HG03103 (cell line): ENCODE data around the gene RBPMS2.
"Not testable (repeated sequence)": the region's sequence is repeated elsewhere in the genome, so short reads cannot be mapped to it uniquely, and the experiment has no call there.

Experiments
- ATAC-seq: cut with Tn5 transposase; IDR thresholded peaks from one replicate; pipeline ENCODE4 v1.9.1; 2021; ENCODE audit warnings: low read depth; ENCODE audit not compliant: unreplicated experiment

Gene RBPMS2

DNA sequence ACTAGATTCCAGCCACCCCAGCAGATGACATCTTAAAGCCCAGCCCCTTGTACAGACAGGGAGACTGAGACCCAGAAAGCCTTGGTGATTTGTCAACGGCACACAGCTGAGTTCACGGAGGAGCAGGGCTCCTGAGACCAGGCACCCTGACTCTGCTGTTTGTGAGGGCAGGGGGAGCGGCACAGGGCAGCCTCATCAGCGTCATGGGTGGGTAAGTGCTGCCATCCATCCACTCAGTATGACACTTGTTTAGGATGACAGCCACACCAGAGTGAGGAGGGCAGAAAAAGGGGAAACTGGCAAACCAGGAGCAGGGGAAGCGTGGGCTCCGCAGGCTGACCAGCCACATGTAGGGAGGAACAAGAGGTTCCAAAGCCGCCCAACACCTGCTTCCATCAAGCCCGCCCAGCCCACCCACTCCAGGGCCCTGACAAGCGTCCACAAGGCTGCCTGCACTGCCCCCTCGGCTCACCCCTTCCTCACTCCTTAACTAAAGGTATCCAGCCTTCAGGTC is 19.9 kb downstream of the RBPMS2 start:
- no peak for ATAC-seq

DNA sequence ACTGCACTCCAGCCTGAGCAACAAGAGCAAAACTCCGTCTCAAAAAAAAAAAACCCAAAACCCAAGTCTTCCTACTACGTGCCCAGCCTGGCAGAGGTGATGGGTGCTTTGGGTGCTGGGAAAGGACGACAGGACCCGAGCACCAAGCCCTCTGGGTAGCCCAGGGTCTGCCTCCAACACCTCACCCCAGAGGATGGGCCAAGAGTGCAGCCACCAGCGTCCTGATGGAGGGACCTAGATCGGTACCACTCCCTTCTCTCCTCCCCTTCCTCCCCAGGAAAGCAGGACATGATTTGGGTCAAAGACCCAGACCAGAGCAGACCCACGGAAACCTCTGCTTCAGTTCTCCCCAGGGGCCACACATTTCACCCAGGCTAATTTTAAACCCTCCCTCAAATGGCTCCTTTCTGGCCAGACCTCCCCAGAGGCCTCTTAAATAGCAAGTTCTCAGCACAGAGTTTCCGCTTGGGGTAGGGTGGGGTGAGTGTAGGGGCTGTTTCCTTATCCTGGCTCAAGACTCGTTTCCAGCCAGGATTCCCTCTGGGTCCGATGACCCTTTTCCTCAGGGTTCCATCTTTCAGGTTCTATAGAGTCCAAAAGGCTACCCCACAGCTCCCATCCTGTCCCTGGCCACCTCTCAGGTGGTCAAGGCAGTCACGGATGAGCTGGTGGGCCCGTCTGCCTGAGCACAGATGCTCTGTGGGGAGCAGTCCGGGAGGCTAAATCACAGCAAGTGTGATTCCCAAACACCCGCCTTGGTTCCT is 20.5 kb downstream of the RBPMS2 start:
- peak; percentile 43 for ATAC-seq

DNA sequence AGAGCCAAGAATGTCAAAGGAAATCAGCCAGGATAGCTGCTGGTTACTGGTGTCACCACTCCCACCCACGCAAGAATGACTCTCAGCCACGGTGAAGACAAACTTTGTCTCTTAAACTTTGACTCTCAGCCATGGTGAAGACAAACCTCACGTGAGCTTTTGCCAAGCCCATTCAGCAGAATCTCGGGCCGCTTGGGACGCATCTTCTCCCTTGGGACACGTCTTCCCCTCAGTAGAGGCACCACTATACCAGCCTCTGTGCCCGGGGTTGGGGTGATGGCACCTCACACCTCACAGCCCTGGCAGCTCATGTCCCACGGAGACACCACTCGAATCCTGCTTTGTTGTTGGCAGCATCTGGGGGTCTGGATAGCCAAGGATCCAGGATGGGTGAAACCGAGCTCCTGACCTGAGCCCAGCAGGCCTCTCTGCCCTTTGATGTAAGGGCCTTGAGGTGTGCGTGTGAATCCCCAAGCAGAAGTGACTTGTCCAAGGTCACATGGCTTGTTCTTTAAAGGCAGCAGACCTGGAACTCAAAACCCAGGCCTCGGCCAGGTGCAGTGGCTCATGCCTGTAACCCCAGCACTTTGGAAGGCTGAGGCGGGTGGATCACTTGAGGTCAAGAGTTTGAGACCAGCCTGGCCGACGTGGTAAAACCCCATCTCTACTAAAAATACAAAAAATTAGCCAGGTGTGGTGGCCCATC is 21.8 kb downstream of the RBPMS2 start:
- ATAC-seq: no peak

DNA sequence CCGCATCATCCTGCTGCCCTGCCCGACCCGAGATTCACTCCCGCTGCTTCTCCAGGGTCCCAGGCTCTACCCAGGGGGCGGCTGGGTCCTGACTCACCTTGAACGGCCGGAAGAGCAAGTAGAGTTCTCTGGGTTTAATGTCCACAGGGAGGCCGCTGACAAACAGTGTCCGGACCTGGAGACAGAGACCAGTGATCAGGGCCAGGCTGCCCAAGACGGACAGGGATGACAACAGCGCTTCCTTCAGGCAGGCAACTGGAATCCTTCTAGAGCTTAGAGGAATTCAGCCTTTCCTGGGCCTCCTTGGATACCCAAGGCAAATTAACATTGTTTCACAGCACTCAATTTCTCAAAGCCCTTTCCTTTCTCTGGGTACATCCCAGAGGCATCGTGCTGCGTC is 23.9 kb downstream of the RBPMS2 start:
- ATAC-seq: no peak

DNA sequence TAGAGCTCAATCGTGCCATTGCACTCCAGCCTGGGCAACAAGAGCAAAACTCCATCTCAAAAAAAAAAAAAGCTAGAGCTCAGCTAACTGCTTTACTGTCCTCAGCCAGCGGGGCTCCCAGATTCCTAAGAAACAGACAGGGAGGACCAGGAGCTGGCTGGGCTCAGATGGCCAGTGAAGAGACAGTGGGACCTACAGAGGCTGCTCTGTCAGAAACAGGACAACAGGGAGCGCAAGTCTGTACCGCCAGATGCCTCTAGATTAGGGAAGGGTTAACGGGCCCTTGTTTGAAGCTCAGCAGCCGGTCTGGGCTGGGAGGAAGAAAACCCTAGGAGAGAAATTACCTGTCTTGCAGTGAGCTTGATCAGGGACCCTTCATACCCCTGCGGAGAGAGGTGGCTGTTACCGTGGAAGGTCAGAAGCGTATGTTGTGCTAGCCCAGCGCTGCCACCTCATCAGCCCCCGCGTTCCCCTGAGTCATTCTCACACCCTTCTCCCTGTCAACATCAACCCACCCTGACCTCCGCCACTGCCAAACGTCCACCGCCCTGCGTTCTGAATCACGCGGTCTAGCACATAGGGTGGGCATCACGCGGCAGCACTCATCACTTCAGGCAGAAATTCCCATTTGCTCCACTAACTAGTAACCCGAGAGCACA is 25.3 kb downstream of the RBPMS2 start:
- ATAC-seq: no peak

DNA sequence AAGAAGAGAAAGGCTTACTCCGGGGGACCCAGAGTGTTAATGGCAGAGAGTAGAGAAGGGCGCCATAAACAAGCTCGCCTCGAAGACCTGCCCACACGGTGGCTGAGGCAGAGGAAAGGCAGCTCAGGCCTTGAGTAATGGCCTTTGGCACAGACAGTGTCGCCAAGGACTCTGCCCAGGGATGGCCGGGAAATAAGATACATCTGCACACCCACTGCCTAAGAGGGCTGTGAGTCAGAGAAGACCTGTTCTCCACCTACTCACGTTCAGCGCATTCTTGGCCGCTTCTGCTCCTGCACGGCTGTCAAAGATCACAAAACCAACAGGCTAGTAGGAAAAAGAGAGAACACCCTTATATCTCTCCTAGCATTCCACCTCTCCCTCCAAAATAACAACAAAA is 26.2 kb downstream of the RBPMS2 start:
- ATAC-seq: no peak

DNA sequence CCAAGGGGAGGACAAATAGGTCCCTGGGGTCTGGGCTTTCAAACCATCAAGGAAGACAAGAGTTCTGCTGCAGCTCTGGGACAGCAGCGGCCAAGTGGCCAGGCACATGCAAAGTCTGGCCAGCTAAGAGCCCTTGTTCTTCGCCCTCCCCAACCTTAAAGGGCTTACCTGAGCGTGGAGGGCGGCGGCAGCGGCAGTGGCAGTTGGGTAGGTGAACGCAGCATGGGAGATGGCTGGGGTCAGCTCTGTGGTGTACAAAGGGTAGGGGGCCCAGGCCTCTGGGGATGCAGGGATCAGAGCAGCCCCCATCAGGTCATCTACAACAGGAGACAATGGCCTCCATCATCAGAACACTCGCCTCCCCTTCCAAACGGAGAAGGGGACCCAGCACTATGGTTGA is 27.1 kb downstream of the RBPMS2 start:
- ATAC-seq: no peak

DNA sequence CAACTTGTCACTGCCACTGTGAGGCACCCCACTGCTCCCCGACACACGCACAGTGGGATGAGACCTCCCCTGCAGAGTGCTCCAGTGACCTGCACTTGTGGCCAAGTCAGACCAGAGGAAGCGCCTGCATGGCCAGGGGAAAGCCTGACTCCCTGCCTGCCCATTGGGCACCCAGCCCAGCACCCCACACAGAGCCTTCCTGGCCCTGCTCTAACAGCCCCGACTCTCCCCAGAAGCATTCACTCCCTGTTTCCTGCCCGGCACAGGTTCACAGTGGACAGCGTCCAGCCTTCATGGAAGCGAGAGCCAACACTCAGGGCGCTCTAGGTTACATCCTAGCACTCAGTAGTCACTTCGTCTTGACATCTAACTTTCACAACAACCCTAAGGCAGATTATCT is 27.8 kb downstream of the RBPMS2 start:
- ATAC-seq: no peak

DNA sequence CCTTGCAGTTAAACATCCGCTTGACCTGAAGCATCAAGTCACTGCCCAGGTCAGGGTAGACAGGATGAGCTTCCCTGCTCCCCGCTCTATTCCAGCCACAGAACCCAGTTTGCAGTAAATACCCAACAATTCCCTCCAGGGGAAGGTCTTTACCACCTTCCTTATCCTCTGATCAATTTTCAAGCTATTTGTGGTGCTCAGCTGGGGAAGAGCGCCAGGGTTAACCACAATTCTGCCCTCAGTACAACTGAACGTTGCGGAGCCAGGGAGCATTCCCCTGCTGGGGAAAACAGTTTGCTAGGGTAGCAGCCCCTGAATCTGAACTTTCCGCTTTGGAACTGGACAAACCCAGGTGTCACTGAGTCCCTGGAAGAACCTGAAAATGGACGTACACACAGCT is 28.5 kb downstream of the RBPMS2 start:
- ATAC-seq: no peak

DNA sequence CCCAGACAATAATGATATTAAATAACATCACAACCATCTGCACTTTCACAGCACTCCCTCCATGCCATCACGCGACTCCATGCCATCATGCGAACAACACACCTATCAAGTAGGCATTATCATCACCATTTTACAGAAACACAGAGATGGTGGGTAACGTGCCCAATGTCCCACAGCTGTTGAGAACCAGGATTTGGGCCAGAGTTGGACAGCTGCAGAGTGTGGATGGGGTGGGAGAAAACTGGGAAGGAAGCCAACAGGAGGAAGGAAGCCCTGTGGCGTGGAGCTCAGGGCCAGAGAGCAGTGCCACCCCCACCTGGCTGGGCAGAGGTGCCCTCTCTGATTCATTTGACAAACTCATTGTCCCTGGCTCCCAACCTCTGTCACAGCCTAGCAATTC is 29.0 kb downstream of the RBPMS2 start:
- ATAC-seq: no peak

DNA sequence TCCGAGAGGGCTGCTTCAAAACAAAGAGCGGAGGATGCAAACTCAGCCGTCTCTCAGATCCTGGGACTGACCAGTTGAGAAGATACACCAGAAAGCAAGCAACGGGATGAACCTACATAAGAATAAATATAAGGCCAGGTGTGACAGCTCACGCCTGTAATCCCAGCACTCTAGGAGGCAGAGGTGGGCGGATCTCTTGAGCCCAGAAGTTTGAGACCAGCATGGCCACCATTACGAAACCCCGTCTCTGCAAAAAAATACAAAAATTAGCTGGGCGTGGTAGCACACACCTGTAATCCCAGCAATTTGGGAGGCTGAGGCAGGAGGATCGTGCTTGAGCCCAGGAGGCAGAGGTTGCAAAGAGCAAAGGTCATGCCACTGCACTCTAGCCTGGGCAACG is 31.7 kb downstream of the RBPMS2 start:
- no peak for ATAC-seq

DNA sequence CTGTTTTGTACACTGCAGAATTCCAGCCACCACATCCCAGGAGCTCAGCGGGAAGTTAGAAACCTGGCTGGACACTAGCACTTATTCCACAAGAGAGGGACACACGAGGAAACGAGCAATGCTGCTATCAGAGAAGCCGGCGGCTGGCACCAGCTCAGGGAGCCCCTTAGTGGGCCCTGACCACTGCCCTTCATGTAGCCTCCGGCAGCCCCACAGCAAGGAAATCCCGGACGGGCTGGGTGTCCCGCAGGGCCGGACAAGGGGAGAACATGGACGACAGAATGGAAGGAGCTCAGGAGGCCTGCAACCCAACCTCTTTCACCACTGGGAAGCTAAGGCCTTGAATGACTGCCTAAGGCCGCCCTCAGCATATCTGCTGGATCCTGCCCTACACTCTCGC is 32.5 kb downstream of the RBPMS2 start:
- ATAC-seq: no peak

DNA sequence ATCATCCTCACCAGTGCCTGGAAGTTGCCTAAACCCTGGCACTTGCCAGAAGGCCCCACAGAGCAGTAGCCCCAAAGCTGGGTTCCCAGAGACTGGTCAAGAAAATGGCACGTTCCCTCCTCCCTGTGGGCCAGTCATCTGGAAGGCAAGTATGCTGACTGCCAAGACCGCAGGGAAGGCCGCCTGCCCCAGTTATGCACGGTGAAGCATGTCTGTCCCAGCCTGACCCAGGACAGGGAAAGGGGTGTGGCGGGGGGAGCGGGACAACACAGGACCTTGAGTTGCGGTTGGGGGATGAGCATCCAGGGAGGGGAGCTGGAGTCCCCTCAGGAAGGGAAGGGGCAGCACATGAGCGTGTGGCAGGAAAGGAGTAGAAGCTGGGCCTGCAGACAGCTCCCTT is 33.0 kb downstream of the RBPMS2 start:
- ATAC-seq: no peak

DNA sequence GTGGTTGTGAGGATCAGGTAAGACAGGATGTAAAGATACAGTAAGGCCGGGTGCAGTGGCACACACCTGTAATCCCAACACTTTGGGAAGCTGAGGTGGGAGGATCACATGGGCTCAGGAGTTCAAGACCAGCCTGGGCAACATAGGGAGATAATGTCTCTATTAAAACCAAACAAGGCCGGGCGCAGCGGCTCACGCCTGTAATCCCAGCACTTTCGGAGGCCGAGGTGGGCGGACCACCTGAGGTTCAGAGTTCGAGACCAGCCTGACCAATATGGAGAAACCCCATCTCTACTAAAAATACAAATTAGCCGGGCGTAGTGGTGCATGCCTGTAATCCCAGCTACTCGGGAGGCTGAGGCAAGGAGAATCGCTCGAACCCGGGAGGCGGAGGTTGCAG is 33.7 kb downstream of the RBPMS2 start:
- ATAC-seq: not testable (repeated sequence)

DNA sequence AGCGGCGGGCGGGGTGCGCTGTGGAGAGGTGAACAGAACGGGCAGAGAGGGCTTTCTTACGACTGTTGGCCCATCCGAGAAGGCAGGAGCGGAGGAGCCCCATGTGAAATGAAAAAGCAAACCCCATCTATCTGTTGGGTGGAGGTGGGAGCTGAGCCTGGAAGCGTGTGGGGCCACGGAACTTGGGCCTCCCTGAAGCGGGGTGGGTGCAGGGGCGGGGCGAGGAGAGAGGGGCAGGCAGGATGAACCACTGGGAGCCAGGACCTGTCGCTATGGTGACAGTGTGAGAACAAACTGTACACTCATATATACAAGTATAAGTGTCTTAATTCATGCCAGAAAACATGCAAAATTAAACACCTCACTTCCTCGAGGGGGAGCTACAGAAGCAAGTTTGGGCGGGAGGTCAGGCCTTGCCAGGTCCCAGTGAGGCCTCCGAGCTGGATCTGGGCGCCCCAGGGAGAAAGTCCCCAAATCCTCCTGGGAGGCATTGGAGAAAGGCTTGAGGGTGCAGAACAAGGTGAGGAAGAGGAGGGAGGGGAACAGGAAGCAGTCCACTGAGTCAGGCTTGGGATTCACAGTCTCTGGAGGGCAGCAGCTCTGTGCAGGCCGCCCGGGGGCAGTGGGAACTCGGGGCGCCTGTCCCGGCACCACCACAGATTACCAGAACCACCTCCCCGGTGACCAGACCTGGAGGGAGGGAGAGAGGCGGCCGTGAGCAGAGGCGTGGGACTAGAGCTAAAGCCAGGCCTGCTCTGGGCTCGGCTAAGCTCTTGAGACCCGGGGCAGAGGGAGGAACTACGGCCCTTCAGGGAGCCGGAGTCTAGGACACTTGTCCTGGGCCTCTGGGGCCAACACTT is 34.8 kb downstream of the RBPMS2 start:
- ATAC-seq: no peak

DNA sequence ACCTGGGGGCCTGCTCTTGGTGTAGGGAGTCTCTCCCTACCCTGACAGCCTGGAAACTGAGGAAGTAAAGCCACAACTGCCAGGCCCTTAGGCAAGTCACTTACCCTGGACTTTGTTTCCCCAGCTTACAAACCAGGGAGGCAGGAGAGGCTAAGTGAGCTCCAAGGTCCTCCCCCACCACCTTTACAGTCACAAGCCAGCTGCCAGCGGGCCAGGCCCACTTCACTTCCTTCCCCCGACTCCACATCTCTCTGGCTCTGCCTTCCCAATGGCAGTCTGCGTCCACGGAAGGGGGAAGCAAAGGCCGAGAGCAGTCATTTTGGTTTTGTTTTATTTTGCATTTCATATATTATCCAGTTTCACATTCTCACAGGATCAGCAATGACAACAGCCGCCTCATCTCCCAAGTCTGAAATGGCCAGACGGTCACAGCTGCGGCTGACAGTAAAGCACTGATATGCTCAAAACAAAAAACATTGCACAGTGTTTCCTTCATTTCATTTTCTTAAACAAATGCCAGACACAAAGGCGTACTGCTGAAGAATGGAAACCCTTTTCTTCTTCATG is 35.7 kb downstream of the RBPMS2 start:
- ATAC-seq: no peak

DNA sequence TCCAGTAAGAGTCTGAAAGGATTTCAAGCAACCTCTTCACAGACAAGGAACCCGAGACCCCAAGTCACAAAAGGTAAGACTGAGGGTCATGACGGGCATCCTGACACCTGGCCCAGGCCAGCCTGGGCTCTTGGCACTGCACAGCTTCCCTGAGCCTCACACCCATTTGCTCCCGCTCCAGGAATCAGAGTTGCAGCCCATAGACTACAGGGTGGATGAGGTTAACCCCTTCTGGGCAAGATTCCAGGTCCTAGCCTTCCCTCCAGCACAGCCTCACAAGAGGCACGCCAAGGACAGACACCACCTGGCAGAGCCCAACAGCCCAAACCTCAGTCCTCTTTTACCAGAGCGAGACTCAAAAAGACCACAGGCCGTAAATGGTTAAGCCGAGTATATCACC is 36.2 kb downstream of the RBPMS2 start:
- ATAC-seq: no peak

DNA sequence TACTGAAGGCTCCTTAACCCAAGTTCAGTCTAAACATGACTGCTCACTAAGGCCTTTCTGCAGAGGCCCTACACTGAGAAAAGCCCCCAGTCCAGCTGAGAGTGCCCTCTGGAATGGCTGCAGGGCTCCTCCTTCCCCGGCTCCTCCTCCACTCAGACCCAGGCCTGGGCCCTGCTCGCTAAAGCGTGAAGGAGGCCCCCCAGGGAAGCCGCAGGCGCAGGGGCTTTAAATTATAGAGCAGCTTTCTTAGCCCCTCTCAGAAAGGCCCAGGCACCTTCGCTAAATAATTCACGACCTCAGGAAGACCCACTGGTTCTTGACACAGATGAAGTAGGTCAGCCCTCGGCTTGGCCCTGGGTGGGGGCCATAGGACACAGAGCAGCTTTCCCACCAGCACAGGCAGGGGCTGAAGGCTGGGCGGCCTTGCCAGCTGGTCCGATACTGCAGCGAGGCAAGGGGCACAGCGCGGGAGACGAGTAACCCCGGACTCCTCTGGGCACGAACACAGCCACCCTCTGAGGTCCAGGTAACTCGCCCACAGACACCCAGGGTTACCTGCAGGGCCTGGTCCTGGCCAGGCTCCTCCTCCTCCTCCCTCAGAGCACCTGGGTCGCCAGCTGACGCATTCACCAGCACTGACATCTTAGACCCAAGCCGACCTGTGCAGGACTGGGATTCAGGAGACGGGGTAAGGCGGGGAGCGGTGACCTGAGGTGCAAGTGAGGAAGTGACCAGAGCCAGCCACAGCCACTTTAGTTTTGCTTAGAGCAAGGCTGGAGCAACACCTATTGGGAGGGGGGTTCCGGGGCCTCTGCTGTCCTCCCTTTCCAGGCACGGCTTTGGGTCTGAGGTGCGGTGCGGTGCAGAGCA is 36.9 kb downstream of the RBPMS2 start:
- ATAC-seq: no peak

DNA sequence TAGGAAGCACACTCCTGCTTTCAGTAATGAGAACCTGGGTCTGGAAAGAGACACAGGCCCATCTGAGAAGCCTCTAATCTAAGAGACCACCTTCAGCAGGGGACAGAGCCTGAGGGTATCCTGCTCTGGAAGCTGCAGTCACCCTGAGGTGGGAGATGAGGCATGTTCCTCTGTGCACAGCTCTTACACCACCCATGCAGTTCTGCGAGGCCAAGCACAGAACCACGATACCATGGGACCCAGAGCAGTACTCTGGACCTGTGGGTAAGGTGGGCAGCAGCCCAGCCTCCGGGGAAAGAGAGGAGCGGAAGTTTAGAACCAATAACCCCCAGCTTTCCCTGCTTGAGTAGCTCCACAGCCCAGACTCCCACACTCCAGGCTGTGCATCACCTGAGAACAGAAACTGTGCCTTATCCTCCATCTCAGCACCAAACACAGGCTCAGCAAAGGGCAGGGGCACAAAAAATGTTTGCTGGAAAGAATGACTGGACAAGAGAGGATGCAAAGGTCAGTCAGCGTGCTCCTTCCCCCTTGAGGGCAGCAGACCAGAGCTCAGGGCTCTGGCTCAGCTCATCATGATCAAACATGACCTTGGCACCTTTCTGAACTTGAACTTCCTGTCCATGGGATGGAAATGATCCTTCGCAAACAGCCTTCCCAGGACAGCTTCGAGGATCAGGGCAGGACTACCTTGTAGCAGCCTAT is 43.1 kb downstream of the RBPMS2 start:
- no peak for ATAC-seq
